GM23248 (cell line): ENCODE results near the gene TAS2R13. TPM values are rescaled to one million over a fixed set of nuclear protein-coding genes. Genes with fewer than 3 reads are reported as not detected.

ENCODE experiments used
- DNase-seq: peaks from one replicate; pipeline ENCODE4 v3.0.0-alpha.2; 2015
- H2AFZ ChIP-seq: fragments of 200-600 bp; sonication (generic); 2 replicates; pipeline ENCODE4 v1.6.1; 2016; ENCODE audit warnings: antibody characterized with exemption
- H3F3A ChIP-seq: fragments of 200-600 bp; sonication (generic); 2 replicates; pipeline ENCODE4 v1.6.1; 2016; ENCODE audit warnings: mild to moderate bottlenecking, antibody characterized with exemption, mixed run types; ENCODE audit not compliant: insufficient read depth
- H3K27ac ChIP-seq: fragments of 200-600 bp; sonication (generic); 2 replicates; pipeline ENCODE4 v1.5.1; 2016; ENCODE audit warnings: mild to moderate bottlenecking
- H3K27me3 ChIP-seq: fragments of 200-600 bp; sonication (generic); replicated peaks from 2 replicates; pipeline ENCODE4 v1.6.1; 2016; ENCODE audit warnings: mild to moderate bottlenecking; ENCODE audit not compliant: insufficient read depth
- H3K36me3 ChIP-seq: fragments of 200-600 bp; sonication (generic); 2 replicates; pipeline ENCODE4 v1.6.1; 2016; ENCODE audit warnings: low read depth, mild to moderate bottlenecking
- H3K4me1 ChIP-seq: fragments of 200-600 bp; sonication (generic); 2 replicates; pipeline ENCODE4 v1.6.1; 2016; ENCODE audit warnings: mild to moderate bottlenecking; ENCODE audit not compliant: insufficient read depth
- H3K4me2 ChIP-seq: fragments of 200-600 bp; sonication (generic); one replicate; pipeline ENCODE4 v1.6.1; 2016; ENCODE audit warnings: mild to moderate bottlenecking; ENCODE audit not compliant: unreplicated experiment
- H3K4me3 ChIP-seq: fragments of 200-600 bp; sonication (generic); 2 replicates; pipeline ENCODE4 v1.5.1; 2016; ENCODE audit warnings: mild to moderate bottlenecking
- H3K79me2 ChIP-seq: fragments of 200-600 bp; sonication (generic); 2 replicates; pipeline ENCODE4 v1.6.1; 2016; ENCODE audit warnings: mild to moderate bottlenecking; ENCODE audit not compliant: insufficient read depth
- H3K9ac ChIP-seq: fragments of 200-600 bp; sonication (generic); 2 replicates; pipeline ENCODE4 v1.6.1; 2016; ENCODE audit warnings: mild to moderate bottlenecking
- H3K9me2 ChIP-seq: fragments of 200-600 bp; sonication (generic); 2 replicates; pipeline ENCODE4 v1.6.1; 2016; ENCODE audit warnings: mixed run types, mild to moderate bottlenecking, moderate library complexity; ENCODE audit not compliant: insufficient read depth
- H3K9me3 ChIP-seq: fragments of 200-600 bp; sonication (generic); one replicate; pipeline ENCODE4 v1.6.1; 2017; ENCODE audit warnings: low read depth
- H4K20me1 ChIP-seq: fragments of 200-600 bp; sonication (generic); 2 replicates; pipeline ENCODE4 v1.6.0; 2016; ENCODE audit not compliant: insufficient read depth
- EZH2 ChIP-seq: fragments of 200-600 bp; sonication (generic); IDR thresholded peaks from 2 replicates; pipeline ENCODE4 v1.6.1; 2018; ENCODE audit warnings: antibody characterized with exemption, mild to moderate bottlenecking; ENCODE audit not compliant: insufficient read depth, poor library complexity, severe bottlenecking
- EZH2phosphoT487 ChIP-seq: fragments of 200-600 bp; sonication (generic); IDR thresholded peaks from 2 replicates; pipeline ENCODE4 v1.6.1; 2018; ENCODE audit warnings: antibody characterized with exemption, moderate library complexity, mild to moderate bottlenecking, low read depth; ENCODE audit not compliant: insufficient read depth
- WGBS, 2 experiments: methylation state at CpG; one replicate each; pipeline ENCODE4 v1.1.6; 2015 to 2017; ENCODE audit warnings: low lambda C conversion rate in 2 of 2, low coverage in 1 of 2; ENCODE audit errors: missing lambda C conversion rate in 2 of 2; 5-methylcytosine and 5-hydroxymethylcytosine counted together
- in situ Hi-C: fragments of 300-500 bp; cut with MboI; formaldehyde crosslinking; loops from 2 replicates; pipeline ENCODE4 v1.15.0; 2020
- polyA plus RNA-seq: library from polyadenylated mRNA; unstranded; fragments of >200 nt; fragmentation: Nextera tagmentation; extraction: Ambion mirVana; gene quantifications from 2 replicates; pipeline ENCODE4 v1.2.1, GENCODE V29; 2016
- total RNA-seq: library from RNA; depleted of rRNA; stranded (reverse); fragments of >200 nt; shearing (Covaris generic); gene quantifications from 2 replicates; pipeline ENCODE4 v1.2.3, GENCODE V29; 2014

Gene TAS2R13
- total and polyA plus RNA-seq, 2 experiments from 2014 or later, result 0.32 TPM; not detected in 1

DNA sequence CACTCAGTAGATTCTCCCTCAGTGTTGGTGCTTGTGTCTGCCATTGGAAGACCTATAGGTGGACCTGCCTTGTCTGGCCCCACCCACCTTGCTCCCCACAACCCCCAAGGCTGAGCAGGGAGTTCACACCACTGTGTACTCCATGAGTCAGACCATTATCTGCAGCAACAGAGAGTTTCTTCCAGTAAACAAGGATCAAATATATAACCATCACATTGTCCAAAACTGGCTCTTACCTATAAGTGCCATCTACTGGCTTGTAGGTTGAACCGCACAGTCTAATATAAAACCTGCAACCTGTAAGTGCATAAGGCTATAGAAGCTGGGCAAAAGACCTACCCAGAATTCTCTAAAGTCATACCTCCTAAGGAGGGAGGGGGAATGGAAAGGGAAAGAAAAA, 7.9 kb downstream of the TAS2R13 start:
- no peak for TF ChIP-seq EZH2phosphoT487
- TF ChIP-seq EZH2, result no peak
- Histone ChIP-seq H2AFZ (no peak overlapping the region), H3K36me3 (no peaks in the 10 kb centered on the region), H3K9ac (no peak overlapping the region), H3K27ac (no peak overlapping the region), H3K27me3 (no peaks in the 10 kb centered on the region), H3F3A (no peaks in the 10 kb centered on the region), H3K79me2 (no peaks in the 10 kb centered on the region), H3K4me3 (no peak overlapping the region), H3K9me3 (no peaks in the 10 kb centered on the region), H3K9me2 (no peaks in the 10 kb centered on the region), H3K4me1 (no peaks in the 10 kb centered on the region), H4K20me1 (no peaks in the 10 kb centered on the region), H3K4me2 (no peak overlapping the region)
- DNase-seq, result no peak
- WGBS, 2 experiments, result 96 to 97% methylated on average over 1 of the region's 1 CpG
- in situ Hi-C loops, result no loop called here

DNA sequence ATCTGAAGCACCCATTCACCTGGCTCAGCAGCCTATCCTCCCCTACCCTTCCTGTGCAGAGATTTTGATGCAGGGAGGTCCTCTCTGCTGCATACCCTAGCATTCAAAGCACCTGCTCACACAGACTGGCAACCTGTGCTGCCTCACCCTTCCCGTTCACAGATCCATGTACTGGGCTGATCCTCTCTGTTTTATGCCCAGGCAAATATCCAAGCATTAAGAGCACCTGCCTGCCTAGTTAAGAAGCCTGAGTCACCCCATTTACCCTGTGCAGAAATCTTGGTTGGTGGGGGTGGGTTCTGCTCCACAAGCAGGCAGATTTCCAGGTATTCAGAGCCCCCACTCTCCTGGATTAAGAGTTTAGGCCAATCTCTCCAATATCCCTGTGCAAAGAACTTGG, 8.4 kb downstream of the TAS2R13 start:
- no peak overlapping the region for H3K4me2 ChIP-seq
- no peaks in the 10 kb centered on the region for H4K20me1 ChIP-seq
- H3K79me2 ChIP-seq, result no peaks in the 10 kb centered on the region
- in situ Hi-C loops, result no loop called here
- H3F3A ChIP-seq, result no peaks in the 10 kb centered on the region
- H2AFZ ChIP-seq, result no peak overlapping the region
- no peaks in the 10 kb centered on the region for H3K27me3 ChIP-seq
- no peaks in the 10 kb centered on the region for H3K36me3 ChIP-seq
- TF ChIP-seq EZH2phosphoT487, result no peak
- no peak for TF ChIP-seq EZH2
- DNase-seq, result no peak
- H3K9me3 ChIP-seq, result no peaks in the 10 kb centered on the region
- WGBS, 2 experiments, result 69 to 91% methylated on average over 1 of the region's 1 CpG
- H3K9me2 ChIP-seq, result no peaks in the 10 kb centered on the region
- no peak overlapping the region for H3K27ac ChIP-seq
- no peak overlapping the region for H3K9ac ChIP-seq
- H3K4me3 ChIP-seq, result no peak overlapping the region
- H3K4me1 ChIP-seq, result no peaks in the 10 kb centered on the region

DNA sequence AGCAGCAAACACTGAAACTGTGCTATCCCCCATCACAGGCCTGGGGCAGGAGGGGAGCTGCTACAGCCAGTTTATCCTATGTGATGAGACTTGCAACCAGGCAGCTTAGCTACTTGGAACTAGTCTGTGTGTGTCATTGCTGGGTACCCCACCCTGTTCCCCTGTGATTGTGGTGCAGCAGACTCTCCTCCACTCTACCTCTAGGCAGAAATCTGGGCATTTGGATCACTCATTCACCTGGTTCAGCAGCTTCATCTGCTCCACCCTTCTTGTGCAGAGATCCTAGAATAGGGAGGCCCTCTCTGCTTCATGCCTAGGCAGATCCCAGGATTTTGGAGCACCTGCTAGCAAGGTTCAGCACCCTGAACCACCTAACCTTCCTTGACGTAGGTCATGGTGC, 8.8 kb downstream of the TAS2R13 start:
- Histone ChIP-seq H2AFZ (no peak overlapping the region), H3K4me2 (no peak overlapping the region), H3K27me3 (no peaks in the 10 kb centered on the region), H3K4me1 (no peaks in the 10 kb centered on the region), H3F3A (no peaks in the 10 kb centered on the region), H3K9me3 (no peaks in the 10 kb centered on the region), H4K20me1 (no peaks in the 10 kb centered on the region), H3K27ac (no peak overlapping the region), H3K36me3 (no peaks in the 10 kb centered on the region), H3K9ac (no peak overlapping the region), H3K4me3 (no peak overlapping the region), H3K79me2 (no peaks in the 10 kb centered on the region), H3K9me2 (no peaks in the 10 kb centered on the region)
- no peak for DNase-seq
- in situ Hi-C loops, result no loop called here
- WGBS, 2 experiments, result 82 to 86% methylated on average over 1 of the region's 1 CpG
- TF ChIP-seq EZH2 (no peak), EZH2phosphoT487 (no peak)

DNA sequence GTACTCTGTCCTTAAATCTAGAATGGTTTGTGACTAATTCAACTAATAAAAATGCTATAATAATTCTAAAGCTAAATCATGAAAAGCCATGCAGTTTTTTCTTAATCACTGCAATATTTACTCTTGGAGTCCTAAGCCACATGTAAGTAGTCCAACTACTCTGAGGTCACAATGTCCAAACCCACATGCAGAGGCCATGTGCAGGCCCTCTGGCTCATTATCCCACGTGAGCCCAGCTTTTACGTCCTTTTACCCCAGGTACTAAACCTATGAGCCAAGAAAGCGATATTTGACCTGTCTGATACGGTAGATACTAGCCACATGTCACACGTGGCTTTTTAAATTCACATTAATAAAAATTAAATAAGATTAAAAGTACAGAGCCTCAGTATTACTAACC, 12.5 kb downstream of the TAS2R13 start:
- no peaks in the 10 kb centered on the region for H3K79me2 ChIP-seq
- 88% methylated on average over 5 of the region's 5 CpGs for WGBS, 2 experiments
- in situ Hi-C loops, result no loop called here
- H3K9me2 ChIP-seq, result no peaks in the 10 kb centered on the region
- no peak overlapping the region for H2AFZ ChIP-seq
- no peak overlapping the region for H3K27ac ChIP-seq
- H3K36me3 ChIP-seq, result no peaks in the 10 kb centered on the region
- H3K4me2 ChIP-seq, result no peak overlapping the region
- no peaks in the 10 kb centered on the region for H3K9me3 ChIP-seq
- no peaks in the 10 kb centered on the region for H3K27me3 ChIP-seq
- TF ChIP-seq EZH2 (no peak), EZH2phosphoT487 (no peak)
- no peak for DNase-seq
- no peaks in the 10 kb centered on the region for H4K20me1 ChIP-seq
- H3K4me3 ChIP-seq, result no peak overlapping the region
- no peaks in the 10 kb centered on the region for H3F3A ChIP-seq
- no peaks in the 10 kb centered on the region for H3K4me1 ChIP-seq
- no peak overlapping the region for H3K9ac ChIP-seq

DNA sequence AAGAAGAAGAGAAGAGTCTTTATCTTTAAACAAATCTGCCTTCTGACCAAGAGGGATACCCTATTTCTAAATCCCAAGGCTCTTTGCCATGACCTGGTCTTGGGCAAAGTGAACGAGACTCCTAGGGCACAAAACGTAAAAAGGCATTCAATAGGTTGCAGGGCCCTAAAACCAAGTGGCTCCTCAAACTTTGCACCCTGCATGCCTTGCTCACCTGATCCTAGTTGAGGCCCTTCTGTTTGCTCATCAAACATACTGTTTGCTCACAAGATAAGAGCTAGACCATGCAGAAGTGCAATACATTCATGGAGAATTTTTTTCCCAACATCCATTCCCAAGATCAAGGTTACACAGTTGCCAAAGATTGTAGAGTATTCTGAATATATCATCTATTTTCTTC, 17.4 kb downstream of the TAS2R13 start:
- Histone ChIP-seq H3K4me1 (no peaks in the 10 kb centered on the region), H3K36me3 (no peaks in the 10 kb centered on the region), H3K4me2 (no peak overlapping the region), H3K27me3 (no peaks in the 10 kb centered on the region), H3K9ac (no peak overlapping the region), H3K79me2 (no peaks in the 10 kb centered on the region), H3K4me3 (no peak overlapping the region), H4K20me1 (no peaks in the 10 kb centered on the region), H3K27ac (no peak overlapping the region), H3K9me3 (no peaks in the 10 kb centered on the region), H2AFZ (no peak overlapping the region), H3K9me2 (no peaks in the 10 kb centered on the region), H3F3A (no peaks in the 10 kb centered on the region)
- in situ Hi-C loops, result no loop called here
- no peak for TF ChIP-seq EZH2
- DNase-seq, result no peak
- 97 to 98% methylated on average over 2 of the region's 2 CpGs for WGBS, 2 experiments
